Kidney capillary endothelial cell (primary cell): Measurements from ENCODE around the gene MYLK.
"Not testable (repeated sequence)": the region's sequence is repeated elsewhere in the genome, so short reads cannot be mapped to it uniquely, and the experiment has no call there.

Source experiments
- DNase-seq: peaks from one replicate; pipeline ENCODE4 v3.0.0-alpha.2; 2018; ENCODE audit warnings: low spot score

The MYLK gene, protein sequence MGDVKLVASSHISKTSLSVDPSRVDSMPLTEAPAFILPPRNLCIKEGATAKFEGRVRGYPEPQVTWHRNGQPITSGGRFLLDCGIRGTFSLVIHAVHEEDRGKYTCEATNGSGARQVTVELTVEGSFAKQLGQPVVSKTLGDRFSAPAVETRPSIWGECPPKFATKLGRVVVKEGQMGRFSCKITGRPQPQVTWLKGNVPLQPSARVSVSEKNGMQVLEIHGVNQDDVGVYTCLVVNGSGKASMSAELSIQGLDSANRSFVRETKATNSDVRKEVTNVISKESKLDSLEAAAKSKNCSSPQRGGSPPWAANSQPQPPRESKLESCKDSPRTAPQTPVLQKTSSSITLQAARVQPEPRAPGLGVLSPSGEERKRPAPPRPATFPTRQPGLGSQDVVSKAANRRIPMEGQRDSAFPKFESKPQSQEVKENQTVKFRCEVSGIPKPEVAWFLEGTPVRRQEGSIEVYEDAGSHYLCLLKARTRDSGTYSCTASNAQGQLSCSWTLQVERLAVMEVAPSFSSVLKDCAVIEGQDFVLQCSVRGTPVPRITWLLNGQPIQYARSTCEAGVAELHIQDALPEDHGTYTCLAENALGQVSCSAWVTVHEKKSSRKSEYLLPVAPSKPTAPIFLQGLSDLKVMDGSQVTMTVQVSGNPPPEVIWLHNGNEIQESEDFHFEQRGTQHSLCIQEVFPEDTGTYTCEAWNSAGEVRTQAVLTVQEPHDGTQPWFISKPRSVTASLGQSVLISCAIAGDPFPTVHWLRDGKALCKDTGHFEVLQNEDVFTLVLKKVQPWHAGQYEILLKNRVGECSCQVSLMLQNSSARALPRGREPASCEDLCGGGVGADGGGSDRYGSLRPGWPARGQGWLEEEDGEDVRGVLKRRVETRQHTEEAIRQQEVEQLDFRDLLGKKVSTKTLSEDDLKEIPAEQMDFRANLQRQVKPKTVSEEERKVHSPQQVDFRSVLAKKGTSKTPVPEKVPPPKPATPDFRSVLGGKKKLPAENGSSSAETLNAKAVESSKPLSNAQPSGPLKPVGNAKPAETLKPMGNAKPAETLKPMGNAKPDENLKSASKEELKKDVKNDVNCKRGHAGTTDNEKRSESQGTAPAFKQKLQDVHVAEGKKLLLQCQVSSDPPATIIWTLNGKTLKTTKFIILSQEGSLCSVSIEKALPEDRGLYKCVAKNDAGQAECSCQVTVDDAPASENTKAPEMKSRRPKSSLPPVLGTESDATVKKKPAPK (N-terminal part only)

DNA sequence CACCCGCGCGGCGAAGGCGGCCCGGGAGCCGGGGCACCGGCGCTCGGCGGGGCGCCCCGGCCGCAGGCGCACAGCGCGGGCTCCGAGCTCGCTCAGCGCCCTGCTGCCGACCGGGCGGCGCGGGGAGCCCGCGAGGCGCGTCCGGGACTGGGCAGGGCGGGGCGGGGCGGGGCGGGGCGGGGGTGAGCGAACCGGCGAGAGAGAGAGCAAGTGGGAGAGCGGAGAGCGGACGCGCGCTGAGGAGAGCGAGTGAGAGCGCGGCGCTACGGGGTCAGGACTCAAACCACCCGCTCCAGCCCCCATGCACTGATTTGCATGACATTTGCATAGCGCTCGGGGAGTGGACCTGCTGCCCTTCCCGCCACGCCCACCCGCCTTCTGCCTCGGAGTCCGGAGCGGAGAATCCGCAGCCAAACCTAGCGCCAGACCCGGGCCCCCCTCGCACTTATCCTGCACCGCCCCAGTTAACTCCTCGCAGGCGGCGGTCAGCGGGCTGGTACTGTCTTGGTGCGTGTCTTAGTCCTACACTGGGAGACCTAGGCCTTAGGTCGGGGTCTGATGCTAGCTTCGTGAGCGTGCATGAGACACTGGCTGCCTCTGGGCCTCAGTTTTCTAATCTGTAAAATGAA, at the start of gene MYLK:
Gene MYLK (minus strand): TSS at position 130 of the 629 bp plus-strand sequence. CDS start 90,491 bp downstream, outside the sequence.
- DNase-seq = peak; percentile 58

DNA sequence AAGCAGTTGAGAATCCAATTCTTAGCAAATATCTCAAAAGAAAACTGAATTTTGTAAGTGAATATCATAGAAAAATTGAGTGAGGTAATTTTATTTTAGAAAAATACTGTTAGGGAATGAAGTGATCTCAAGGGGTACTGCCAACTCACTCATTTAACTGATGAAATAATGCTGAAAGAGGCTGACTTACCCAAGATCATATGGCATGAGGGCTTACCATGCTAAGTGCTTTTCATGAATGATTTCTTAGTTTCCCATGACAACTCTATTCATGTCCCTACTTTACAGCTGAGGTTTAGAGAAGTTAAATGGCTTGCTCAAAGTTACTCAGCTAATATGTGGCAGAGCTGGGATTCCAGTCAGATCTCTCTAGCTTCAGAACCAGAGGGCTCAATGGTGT, 46.3 kb upstream of the MYLK start:
- no peak for DNase-seq

DNA sequence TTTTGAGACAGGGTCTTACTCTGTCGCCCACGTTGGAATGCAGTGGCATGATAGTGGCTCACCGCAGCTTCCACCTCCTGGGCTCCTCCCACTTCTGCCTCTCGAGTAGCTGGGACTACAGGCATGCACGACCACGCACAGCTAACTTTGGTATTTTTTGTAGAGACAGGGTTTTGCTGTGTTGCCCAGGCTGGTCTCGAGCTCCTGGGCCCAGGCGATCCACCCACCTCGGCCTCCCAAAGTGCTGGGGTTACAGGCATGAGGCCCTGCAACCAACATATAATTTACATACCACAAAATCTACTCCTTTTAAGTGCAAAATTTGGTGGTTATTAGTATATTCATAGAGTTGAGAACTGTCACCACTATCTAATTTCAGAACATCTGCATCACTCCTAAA, 45.2 kb upstream of the MYLK start:
- DNase-seq = no peak

DNA sequence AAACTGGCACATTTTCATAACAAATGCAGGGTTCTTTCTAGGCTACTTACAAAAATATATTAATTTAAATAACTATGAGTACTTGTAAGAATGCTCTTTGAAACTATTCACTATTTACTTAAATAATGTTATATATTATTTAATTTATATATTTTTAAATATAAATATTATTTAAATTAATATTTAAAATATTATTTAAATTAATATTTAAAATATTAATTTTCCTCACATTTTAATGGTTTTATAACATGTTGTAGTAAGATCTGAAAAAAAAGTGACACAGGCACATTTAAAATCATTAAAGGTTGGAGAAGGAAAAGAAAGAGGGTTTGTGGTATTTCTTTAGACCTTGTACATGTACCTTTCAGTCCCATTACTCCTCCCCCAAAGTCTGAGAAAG, 42.3 kb upstream of the MYLK start:
- DNase-seq = no peak

DNA sequence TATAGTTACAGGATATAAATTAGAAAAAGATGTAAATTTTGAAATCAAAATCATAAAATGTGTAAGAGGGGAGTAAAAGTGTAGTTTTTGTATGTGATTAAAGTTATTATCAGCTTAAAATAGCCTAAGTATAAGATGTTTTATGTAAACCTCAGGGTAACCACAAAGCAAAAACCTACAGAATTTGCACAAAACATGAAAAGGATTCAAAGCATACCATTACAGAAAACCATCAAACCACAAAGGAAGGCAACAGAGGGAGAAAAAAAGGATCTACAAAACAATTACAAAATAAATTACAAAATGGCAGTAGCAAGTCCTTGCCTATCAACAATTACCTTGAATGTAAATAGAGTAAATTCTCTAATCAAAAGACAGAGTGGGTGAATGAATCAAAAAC, 36.7 kb upstream of the MYLK start:
- DNase-seq = no peak

DNA sequence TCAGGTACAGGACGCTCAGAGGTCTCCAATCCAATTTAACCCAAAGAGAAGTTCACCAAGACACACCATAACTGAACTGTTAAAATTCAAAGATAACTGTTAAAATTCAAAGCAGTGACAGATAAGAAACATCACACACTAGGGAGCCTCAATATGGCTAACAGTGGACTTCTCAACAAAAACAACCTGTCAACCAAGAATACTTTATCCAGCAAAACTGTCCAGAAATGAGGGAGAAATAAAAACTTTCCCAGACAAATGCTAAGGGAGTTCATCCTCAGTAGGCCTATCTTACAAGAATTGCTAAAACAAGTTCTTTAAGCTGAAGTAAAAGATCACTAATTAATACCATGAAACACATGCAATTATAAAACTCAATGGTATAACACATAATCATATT, 36.3 kb upstream of the MYLK start:
- no peak for DNase-seq

DNA sequence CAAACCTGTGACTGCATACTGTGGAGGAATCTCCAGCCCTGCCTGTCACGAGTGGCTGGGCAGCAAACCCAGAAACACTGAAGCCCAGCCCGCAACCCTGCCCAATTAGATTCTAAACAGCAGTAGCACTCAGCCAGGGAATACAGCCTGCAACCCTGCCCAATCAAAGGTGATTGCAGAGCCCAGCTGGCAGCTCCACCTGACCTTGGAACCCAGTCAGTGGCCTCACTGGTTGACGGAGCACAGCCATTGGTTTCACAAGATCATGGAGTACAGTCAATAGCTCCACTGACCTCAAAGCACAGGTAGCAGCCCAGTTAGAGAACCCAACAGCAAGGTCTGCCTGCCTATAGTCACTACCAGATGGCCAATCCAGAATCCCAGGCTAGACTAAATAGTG, 35.2 kb upstream of the MYLK start:
- no peak for DNase-seq

DNA sequence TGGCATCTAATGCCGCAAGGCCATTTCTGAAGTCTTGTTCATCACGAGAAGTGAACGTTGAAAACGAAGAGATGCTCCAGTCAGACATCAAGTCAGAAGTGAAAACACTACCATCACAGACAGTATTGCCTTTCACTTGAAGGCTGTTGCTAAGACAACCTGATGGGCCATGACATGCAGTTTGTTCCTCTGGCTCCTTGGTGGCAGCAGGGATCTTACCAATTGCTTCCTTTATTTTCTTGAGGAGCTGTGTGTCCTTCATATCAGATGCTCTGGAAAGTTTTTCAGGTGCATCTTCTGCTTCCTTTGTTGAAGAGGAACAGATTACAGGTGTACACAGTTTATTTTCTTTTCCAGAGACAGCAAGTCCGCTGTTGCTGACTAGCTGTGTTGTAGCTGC, 30.7 kb upstream of the MYLK start:
- DNase-seq = no peak

DNA sequence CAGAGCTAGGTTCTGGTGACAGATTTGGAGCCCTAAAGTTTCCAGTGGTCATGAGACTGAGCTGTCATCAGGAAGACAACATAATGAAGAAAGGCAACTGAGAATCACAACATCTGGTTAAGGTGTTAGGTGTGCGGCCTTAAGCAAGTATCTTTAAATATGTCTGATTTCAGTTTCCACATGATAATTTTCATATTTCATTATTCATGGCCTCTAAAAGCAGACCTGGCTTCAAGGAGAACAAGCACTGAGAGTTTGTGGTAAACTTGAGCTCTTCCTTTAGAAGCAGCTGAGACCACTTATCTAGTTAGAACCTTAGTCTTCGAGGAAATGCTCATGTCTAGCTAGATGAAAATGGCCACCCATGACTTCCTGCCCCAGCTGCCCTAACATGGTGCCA, 25.7 kb upstream of the MYLK start:
- no peak for DNase-seq

DNA sequence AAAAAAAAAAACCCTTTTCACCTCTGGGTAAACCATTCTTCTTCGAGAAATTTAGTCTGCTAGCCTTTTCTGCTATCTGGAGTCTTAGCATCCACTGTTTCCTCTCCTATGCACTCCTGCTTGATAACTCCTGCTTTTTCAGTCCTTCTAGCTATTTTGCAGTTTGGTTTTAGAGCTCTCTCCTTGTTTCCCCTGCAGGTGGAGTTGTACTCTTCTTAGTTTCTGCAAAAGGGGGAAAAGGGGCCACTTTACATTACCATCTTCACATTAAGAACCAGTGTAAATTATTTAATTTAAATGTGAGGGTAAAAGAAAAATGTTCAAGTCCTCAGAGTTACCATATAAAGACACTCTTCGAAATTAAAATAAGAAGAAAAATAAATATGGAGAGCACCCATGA, 23.6 kb upstream of the MYLK start:
- DNase-seq = no peak

DNA sequence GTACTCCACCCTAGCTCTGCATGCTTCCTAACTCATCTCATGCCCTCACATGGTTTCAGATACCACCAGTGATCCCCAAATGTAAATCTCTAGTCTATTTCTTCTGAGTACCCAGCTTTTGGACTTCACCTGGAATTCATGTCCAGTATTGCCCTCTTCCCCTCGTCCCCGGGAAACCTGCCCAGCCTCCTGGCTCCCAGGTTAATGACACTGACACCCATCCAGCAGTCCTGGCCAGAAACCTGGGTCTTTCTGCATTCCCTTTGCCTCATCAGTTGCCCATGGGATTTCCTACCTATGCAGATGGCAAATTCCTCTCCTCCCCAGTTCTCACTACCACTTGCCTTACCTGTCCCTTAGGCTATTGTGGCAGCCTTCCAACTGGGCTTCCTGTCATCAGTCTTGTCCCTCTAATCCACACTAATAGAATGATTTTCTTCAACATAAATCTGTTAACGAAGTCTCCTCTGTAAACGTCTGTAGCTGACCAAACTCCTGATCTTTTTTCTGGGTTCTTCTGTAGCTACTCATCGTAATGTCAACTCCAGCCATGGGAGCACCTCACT, 15.3 kb upstream of the MYLK start:
- DNase-seq = no peak

DNA sequence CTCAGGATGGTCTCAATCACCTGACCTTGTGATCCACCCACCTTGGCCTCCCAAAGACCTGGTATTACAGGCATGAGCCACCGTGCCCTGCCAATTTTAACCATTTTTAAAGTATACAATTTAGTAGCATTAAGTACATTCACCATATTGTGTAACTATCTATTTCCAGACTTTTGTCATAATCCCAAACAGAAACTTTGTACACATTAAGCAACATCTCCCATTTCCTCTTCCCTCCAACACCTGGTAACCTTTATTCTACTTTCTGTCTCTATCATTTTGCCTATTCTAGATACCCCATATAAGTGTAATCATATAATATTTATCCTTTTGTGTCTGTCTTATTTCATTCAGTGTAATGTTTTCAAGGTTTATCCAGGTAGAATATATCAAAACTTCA, 8.9 kb upstream of the MYLK start:
- no peak for DNase-seq

DNA sequence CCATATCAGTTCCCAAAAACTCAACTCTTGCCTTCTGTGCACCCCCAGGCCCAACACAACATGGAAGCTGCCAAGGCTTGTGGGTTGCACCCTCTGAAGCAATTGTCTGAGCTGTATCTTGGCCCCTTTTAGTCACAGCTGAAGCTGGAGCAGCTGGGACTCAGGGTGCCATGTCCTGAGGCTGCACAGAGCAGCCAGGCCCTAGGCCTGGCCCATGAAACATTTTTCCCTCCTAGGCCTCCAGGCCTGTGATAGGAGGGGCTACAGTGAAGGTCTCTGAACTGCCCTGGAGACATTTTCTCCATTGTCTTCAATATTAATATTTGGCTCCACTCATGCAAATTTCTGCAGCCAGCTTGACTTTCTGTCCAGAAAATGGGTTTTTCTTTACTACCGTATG, 8.1 kb upstream of the MYLK start:
- no peak for DNase-seq

DNA sequence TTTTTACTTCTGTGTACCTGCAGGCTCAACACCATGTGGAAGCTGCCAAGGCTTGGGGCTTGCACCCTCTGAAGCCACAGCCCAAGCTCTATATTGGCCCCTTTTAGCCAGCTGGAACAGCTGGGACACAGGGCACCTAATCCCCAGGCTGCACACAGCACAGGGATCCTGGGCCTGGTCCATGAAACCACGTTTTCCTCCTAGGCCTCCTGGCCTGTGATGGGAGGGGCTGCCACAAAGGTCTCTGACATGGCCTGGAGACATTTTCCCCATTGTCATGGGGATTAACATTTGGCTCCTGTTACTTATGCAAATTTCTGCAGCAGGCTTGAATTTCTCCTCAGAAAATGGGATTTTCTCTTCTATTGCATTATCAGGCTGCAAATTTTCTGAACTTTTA, 6.9 kb upstream of the MYLK start:
- DNase-seq = not testable (repeated sequence)

DNA sequence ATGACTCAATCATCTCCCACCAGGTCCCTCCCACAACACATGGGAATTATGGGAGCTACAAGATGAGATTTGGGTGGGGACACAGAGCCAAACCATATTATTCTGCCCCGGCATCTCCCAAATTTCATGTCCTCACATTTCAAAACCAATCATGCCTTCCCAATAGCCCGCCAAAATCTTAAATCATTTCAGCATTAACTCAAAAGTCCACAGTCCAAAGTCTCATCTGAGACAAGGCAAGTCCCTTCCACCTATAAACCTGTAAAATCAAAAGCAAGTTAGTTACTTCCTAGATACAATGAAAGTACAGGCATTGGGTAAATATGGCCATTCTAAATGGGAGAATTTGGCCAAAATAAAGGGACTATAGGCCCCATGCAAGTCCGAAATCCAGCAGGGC, 6.0 kb upstream of the MYLK start:
- not testable (repeated sequence) for DNase-seq

DNA sequence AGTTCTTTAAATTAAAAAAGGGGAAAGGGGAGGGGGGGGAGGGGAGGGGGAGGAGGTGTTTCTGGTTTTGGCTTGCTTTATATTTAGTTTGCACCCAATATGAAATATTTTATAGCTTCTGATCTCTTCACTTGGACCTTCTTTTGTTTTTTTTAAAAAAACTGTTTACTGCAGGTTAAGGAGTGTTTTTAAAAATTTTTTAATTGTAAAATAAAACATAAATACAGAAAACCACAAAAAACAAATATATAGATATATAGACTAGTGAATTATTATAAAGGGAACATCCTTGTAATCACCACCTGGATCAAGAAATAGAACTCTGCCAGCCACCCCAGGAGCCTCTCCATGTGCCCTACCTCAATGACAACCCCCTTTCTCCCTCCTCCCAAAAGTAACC, 861 bp upstream of the MYLK start:
- no peak for DNase-seq

DNA sequence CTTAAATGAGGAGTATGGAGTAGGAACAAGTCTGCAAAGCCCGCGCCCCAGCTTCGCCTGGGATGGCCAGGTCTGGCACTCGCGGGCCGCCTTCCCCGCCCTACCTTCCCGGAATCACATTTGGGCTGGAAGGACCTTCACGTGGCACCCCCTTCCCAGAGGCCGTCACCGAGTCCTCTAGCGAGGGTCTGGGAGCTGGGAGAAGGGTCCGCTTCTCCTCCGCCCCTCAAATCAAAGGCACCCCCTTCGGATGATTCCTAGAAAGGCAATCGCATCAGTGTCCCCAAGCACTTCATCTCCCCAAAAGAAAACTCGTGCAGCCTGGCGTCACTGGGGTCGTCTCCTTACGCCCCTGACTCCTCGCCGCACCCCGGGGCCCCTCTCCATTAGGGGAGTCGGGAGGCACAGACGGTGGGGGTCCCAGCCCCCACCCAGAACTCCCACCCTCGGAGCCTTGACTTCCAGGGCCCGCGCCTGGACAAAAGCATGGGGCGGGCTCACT, 380 bp downstream of the MYLK start:
- DNase-seq = no peak

DNA sequence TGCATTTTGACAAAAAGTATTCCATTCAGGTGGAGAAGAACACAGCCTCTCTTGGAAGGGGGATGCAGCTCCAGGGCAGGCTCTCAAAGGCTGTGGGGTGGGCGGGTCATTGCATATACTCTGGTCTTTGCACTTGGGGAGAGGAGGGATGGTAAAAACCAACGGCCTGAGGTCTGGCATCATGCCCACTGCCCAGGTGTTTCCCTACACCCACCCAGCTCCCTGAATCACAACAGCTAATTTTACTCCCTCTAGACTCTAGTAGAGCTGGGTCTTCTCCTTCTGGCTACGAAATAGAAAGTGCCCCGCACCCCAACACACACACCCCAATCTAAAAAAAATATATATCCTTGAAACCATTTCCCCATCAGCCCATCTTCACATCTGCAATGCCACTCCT, 1.0 kb downstream of the MYLK start:
- no peak for DNase-seq

DNA sequence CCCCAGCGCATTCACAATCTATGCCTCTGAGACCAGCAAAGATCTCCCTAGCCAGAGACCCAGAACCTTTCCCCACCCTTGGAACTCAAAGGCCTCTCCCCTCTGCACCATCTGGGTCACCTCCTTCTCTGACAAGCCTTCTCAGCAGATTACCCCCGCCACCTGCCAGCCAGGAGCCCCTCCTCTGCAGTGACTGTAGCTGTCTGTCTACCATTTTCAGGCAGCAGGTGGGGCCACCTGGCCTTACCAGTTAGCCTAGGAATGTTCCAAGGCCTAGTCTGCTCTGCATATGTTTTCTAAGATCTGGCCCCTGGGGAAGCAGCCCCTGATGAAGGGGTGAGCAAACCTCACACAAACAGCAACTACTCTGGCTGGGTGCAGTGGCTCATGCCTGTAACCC, 2.4 kb downstream of the MYLK start:
- DNase-seq = no peak

DNA sequence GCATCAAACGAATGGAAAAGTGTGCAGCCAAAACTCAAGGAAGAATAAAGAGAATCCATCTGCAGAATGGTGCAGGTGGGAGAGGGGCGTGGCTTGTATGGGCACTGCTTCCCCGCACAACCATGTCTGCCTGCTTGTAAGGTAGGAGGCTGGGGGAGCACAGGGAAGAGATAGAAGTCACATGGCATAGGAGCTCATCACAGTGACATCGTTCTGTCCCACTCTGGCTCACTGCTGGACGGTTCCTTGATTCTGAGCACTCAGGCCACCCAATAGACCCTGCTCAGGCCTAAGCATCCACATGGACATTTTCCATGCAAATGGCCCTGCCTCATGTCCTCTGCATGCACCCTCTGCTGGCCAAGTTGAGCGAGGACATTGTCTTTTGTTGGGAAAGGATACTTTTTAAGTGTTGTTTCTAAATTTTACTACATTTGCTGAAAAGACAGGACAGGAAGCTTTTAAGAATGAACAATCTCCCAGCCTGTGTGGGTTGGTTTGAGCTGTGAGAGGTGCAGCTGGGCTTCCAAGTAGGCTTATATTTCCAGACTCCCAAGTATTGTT, 3.1 kb downstream of the MYLK start:
- peak; percentile 47 for DNase-seq

DNA sequence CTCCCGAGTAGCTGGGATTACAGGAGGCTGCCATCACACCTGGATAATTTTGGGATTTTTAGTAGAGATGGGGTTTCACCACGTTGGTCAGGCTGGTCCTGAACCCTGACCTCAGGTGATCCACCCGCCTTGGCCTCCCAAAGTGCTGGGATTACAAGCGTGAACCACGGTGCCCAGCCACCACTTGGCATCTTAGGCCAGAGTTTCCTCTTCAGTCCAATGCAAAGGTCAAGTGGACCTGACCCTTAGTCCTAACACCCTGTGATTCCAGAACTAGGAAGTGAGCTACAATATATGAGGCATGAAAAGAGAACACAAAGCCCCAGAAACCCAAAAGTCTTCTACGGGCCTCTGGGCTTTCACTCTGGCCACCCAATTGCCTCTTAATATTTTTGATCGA, 5.3 kb downstream of the MYLK start:
- DNase-seq = no peak
